Fibroblast of villous mesenchyme (primary cell): Measurements from ENCODE around the gene LCA5L. TPM values are rescaled to one million over a fixed set of nuclear protein-coding genes. Genes with fewer than 3 reads are reported as not detected.

Experiments
- DNase-seq: peaks from one replicate; pipeline ENCODE4 v3.0.0-alpha.2; 2010; ENCODE audit warnings: low read depth
- H3K4me3 ChIP-seq: 2 replicates; pipeline ENCODE4 v1.5.1; 2011; ENCODE audit warnings: low read depth, mild to moderate bottlenecking, low read length
- total RNA-seq: library from RNA; depleted of rRNA; stranded (reverse); fragments of >200 nt; gene quantifications from 2 replicates; pipeline ENCODE4 v1.2.3, GENCODE V29; 2012
- TF ChIP-seq, protein P1 (sequence below): IDR thresholded peaks from 2 replicates; pipeline ENCODE4 v1.5.1; 2012; ENCODE audit warnings: low read depth, mild to moderate bottlenecking, low read length; ENCODE audit not compliant: insufficient read depth

Gene LCA5L
- total RNA-seq, 1 donor = 0.86 TPM

- no peak overlapping the region for H3K4me3 ChIP-seq
- TF ChIP-seq, protein P1, sequence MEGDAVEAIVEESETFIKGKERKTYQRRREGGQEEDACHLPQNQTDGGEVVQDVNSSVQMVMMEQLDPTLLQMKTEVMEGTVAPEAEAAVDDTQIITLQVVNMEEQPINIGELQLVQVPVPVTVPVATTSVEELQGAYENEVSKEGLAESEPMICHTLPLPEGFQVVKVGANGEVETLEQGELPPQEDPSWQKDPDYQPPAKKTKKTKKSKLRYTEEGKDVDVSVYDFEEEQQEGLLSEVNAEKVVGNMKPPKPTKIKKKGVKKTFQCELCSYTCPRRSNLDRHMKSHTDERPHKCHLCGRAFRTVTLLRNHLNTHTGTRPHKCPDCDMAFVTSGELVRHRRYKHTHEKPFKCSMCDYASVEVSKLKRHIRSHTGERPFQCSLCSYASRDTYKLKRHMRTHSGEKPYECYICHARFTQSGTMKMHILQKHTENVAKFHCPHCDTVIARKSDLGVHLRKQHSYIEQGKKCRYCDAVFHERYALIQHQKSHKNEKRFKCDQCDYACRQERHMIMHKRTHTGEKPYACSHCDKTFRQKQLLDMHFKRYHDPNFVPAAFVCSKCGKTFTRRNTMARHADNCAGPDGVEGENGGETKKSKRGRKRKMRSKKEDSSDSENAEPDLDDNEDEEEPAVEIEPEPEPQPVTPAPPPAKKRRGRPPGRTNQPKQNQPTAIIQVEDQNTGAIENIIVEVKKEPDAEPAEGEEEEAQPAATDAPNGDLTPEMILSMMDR = no peak
- no peak for DNase-seq
Observed at GRCh38 chr21:39466584-39466983, 21.0 kb upstream of the LCA5L start.

- H3K4me3 ChIP-seq = no peak overlapping the region
- no peak for DNase-seq
- TF ChIP-seq, protein P1 = no peak
Observed at GRCh38 chr21:39463308-39463707, 17.7 kb upstream of the LCA5L start.

- TF ChIP-seq, protein P1 = no peak
- DNase-seq = no peak
- no peak overlapping the region for H3K4me3 ChIP-seq
Observed at GRCh38 chr21:39461419-39461818, 15.8 kb upstream of the LCA5L start.

DNA sequence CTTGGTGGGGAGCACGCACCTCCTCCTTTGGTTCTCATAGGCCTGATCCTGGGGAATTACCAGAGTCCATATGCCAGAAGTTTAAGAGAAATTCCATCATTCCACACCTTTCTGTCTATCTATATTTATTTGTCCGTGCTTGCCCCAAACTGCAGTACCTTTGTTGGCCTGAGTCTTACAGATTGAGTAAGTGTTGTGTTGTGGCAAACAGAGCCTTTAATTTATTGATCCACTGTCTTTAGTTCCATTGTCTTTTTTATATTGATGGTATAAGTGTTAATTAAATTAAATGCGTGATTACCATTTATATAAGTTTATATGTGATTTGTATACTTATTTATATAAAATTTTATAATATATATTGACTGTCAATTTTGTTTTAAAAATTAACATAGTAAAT, 11.1 kb upstream of the LCA5L start:
- DNase-seq = no peak
- TF ChIP-seq, protein P1 = no peak
- no peak overlapping the region for H3K4me3 ChIP-seq

DNA sequence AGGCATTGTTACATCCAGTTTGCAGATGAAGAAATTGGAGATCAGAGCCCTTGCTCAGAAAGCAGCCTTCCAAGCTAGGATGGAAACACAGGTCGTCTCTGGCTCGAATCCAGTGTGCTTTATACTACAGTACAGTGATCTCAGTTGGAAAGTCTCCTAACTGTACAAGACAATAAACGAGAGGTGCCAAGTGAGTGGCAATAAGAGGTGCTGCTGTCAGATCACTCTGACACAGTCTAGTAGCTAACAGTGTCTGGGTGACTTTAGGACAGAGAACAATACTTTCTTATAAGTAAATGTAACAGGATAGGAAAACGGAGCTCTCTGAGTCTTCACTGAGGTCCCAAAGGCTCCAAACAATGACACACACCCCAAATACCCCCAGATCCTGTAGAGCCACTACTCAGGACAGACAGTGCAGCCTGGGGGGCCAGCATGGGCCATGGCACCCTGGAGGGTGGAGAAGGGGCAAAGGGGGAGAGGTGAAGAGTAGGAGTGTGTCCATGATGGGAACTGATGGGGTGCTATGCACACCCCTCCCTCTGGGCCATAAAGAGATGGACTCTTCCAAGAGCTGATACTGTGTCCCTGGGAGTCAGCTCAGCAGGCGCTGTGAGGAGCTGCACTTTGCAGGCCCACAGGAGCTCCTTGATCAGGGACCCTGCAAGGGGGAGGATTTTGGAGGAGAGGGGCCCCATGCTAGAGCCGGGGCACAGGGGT, 9.5 kb upstream of the LCA5L start:
- TF ChIP-seq, protein P1 = no peak
- H3K4me3 ChIP-seq = no peak overlapping the region
- DNase-seq = no peak

- H3K4me3 ChIP-seq = no peak overlapping the region
- TF ChIP-seq, protein P1 = no peak
- no peak for DNase-seq
Observed at GRCh38 chr21:39453571-39454179, 8.1 kb upstream of the LCA5L start.
